Activated CD4-positive, alpha-beta T cell treated with anti-CD3 and anti-CD28 coated beads for 24 hours (primary cell): ENCODE results near the gene PPIL6.

ENCODE experiments used
- DNase-seq, 2 donors: peaks; one replicate each; pipeline ENCODE4 v3.0.0-alpha.2; 2020; ENCODE audit warnings: low read depth in 2 of 2

Gene PPIL6

GRCh38 chr6:109449064-109449794, 8.8 kb upstream of the PPIL6 start:
- DNase-seq = no peak

GRCh38 chr6:109448615-109449014, 8.2 kb upstream of the PPIL6 start:
- no peak for DNase-seq

- no peak for DNase-seq
These were observed 7.6 kb upstream of the PPIL6 start for GRCh38 chr6:109447878-109448555.

GRCh38 chr6:109447087-109447486, 6.7 kb upstream of the PPIL6 start:
- no peak for DNase-seq

GRCh38 chr6:109446541-109446940, 6.1 kb upstream of the PPIL6 start:
- DNase-seq = no peak

- no peak for DNase-seq
These were observed 5.6 kb upstream of the PPIL6 start for GRCh38 chr6:109446072-109446471.

GRCh38 chr6:109445382-109445781, 5.0 kb upstream of the PPIL6 start:
- DNase-seq = no peak

- DNase-seq = no peak
These were observed 3.1 kb upstream of the PPIL6 start for GRCh38 chr6:109443425-109443950.

GRCh38 chr6:109442393-109442924, 2.0 kb upstream of the PPIL6 start:
- no peak for DNase-seq

- no peak for DNase-seq
These were observed 815 bp upstream of the PPIL6 start for GRCh38 chr6:109441069-109441816.

- no peak for DNase-seq
These were observed 4.4 kb downstream of the PPIL6 start for GRCh38 chr6:109436041-109436440.

GRCh38 chr6:109434456-109434855, 6.0 kb downstream of the PPIL6 start:
- no peak for DNase-seq

GRCh38 chr6:109429496-109429895, 10.9 kb downstream of the PPIL6 start:
- DNase-seq = no peak

GRCh38 chr6:109428889-109429477, 11.4 kb downstream of the PPIL6 start:
- DNase-seq = no peak

GRCh38 chr6:109424946-109425345, 15.5 kb downstream of the PPIL6 start:
- DNase-seq = no peak

- DNase-seq = no peak
These were observed 19.2 kb downstream of the PPIL6 start for GRCh38 chr6:109421184-109421583.

GRCh38 chr6:109420751-109421150, 19.7 kb downstream of the PPIL6 start:
- no peak for DNase-seq

- no peak for DNase-seq
These were observed 22.8 kb downstream of the PPIL6 start for GRCh38 chr6:109417646-109418045.

GRCh38 chr6:109411034-109411433, 29.4 kb downstream of the PPIL6 start:
- DNase-seq = no peak

GRCh38 chr6:109406196-109406595, 34.2 kb downstream of the PPIL6 start:
- DNase-seq = no peak

GRCh38 chr6:109397020-109397419, 43.4 kb downstream of the PPIL6 start:
- no peak for DNase-seq
